Astrocyte (in vitro differentiated cells and primary cell): Measurements from ENCODE around the gene DNAJC17. TPM values are rescaled to one million over a fixed set of nuclear protein-coding genes. Genes with fewer than 3 reads are reported as not detected.
A peak's percentile ranks its signal among the peaks of the same experiment; 100 is the strongest.

Experiments used
- DNase-seq: peaks from one replicate; pipeline ENCODE4 v3.0.0-alpha.2; 2010; ENCODE audit warnings: low read depth
- FAIRE-seq: peaks from 2 replicates; lab custom pipeline; 2011; peaks lifted over from hg19 to GRCh38; lab: Jason Lieb, UNC
- H2AFZ ChIP-seq: 2 replicates; pipeline ENCODE4 v1.6.0; 2012; ENCODE audit warnings: low read depth, low read length, inconsistent platforms
- H3K27ac ChIP-seq: 2 replicates; pipeline ENCODE4 v1.5.1; 2011; ENCODE audit warnings: low read depth, low read length, inconsistent platforms
- H3K27me3 ChIP-seq: 2 replicates; pipeline ENCODE4 v1.6.0; 2011; ENCODE audit warnings: low read length, inconsistent platforms; ENCODE audit not compliant: insufficient read depth
- H3K36me3 ChIP-seq: 2 replicates; pipeline ENCODE4 v1.5.1; 2011; ENCODE audit warnings: low read length, inconsistent platforms; ENCODE audit not compliant: insufficient read depth
- H3K4me1 ChIP-seq: 2 replicates; pipeline ENCODE4 v1.5.1; 2011; ENCODE audit warnings: low read length, inconsistent platforms; ENCODE audit not compliant: insufficient read depth
- H3K4me2 ChIP-seq: 2 replicates; pipeline ENCODE4 v1.6.0; 2012; ENCODE audit warnings: low read length, inconsistent platforms
- H3K4me3 ChIP-seq: 2 replicates; pipeline ENCODE4 v1.5.1; 2011; ENCODE audit warnings: low read depth, mild to moderate bottlenecking, low read length, inconsistent platforms; ENCODE audit not compliant: insufficient read depth
- H3K79me2 ChIP-seq: 2 replicates; pipeline ENCODE4 v1.6.0; 2012; ENCODE audit warnings: mild to moderate bottlenecking, low read length, inconsistent platforms; ENCODE audit not compliant: insufficient read depth
- H3K9ac ChIP-seq: 2 replicates; pipeline ENCODE4 v1.6.0; 2012; ENCODE audit warnings: mild to moderate bottlenecking, low read length, inconsistent platforms
- H3K9me3 ChIP-seq: 2 replicates; pipeline ENCODE4 v1.5.1; 2012; ENCODE audit warnings: low read depth, mild to moderate bottlenecking, low read length, inconsistent platforms; ENCODE audit not compliant: insufficient read depth
- H4K20me1 ChIP-seq: 2 replicates; pipeline ENCODE4 v1.6.0; 2012; ENCODE audit warnings: low read length, inconsistent platforms; ENCODE audit not compliant: insufficient read depth
- H3K27ac Mint-ChIP-seq: one replicate; pipeline ENCODE4 v1.8.0; 2021; ENCODE audit warnings: mild to moderate bottlenecking, mixed read lengths; ENCODE audit not compliant: unreplicated experiment
- H3K27me3 Mint-ChIP-seq: one replicate; pipeline ENCODE4 v1.8.0; 2021; ENCODE audit warnings: low read depth, mixed read lengths; ENCODE audit not compliant: unreplicated experiment
- H3K36me3 Mint-ChIP-seq: one replicate; pipeline ENCODE4 v1.8.0; 2021; ENCODE audit warnings: low read depth, mixed read lengths; ENCODE audit not compliant: unreplicated experiment
- H3K4me1 Mint-ChIP-seq: one replicate; pipeline ENCODE4 v1.8.0; 2021; ENCODE audit warnings: low read depth, mixed read lengths; ENCODE audit not compliant: unreplicated experiment
- H3K4me3 Mint-ChIP-seq: one replicate; pipeline ENCODE4 v1.8.0; 2021; ENCODE audit warnings: mild to moderate bottlenecking, moderate library complexity, mixed read lengths; ENCODE audit not compliant: unreplicated experiment
- H3K9me3 Mint-ChIP-seq: one replicate; pipeline ENCODE4 v1.8.0; 2021; ENCODE audit warnings: mild to moderate bottlenecking, mixed read lengths; ENCODE audit not compliant: unreplicated experiment
- EZH2 ChIP-seq: IDR thresholded peaks from 2 replicates; pipeline ENCODE4 v1.6.1; 2012; ENCODE audit warnings: mild to moderate bottlenecking, low read length, inconsistent platforms; ENCODE audit not compliant: insufficient read depth
- total RNA-seq: library from RNA; stranded (reverse); gene quantifications from 2 replicates; pipeline ENCODE4 v1.2.1, GENCODE V29; 2021
- TF ChIP-seq, protein P1 (sequence below): IDR thresholded peaks from 2 replicates; pipeline ENCODE4 v1.5.1; 2011; ENCODE audit warnings: low read depth, mild to moderate bottlenecking, inconsistent platforms, low read length, moderate library complexity; ENCODE audit not compliant: insufficient read depth

The DNAJC17 gene
- total RNA-seq, 1 donor from 2014 or later = 21.0 TPM

DNA sequence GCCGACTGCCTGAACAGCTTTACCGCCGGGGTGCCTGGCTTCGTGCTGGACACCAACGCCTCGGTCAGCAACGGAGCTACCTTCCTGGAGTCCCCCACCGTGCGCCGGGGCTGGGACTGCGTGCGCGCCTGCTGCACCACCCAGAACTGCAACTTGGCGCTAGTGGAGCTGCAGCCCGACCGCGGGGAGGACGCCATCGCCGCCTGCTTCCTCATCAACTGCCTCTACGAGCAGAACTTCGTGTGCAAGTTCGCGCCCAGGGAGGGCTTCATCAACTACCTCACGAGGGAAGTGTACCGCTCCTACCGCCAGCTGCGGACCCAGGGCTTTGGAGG is 37.4 kb upstream of the DNAJC17 start:
- Histone ChIP-seq H3K27ac (no peak overlapping the region), H3K27me3 (peaks cover 11% of the 10 kb centered on the region), H4K20me1 (no peaks in the 10 kb centered on the region), H3K4me3 (peak overlapping the region; percentile 48), H3K4me2 (peak overlapping the region; percentile 80), H2AFZ (peak overlapping the region; percentile 84), H3K36me3 (no peaks in the 10 kb centered on the region), H3K79me2 (no peaks in the 10 kb centered on the region), H3K9ac (no peak overlapping the region), H3K9me3 (no peaks in the 10 kb centered on the region), H3K4me1 (peaks cover 13% of the 10 kb centered on the region)
- no peaks in the 10 kb centered on the region for H3K9me3 Mint-ChIP-seq
- FAIRE-seq (no peak), DNase-seq (no peak)
- no peak overlapping the region for H3K27ac Mint-ChIP-seq
- H3K27me3 Mint-ChIP-seq = peaks cover 13% of the 10 kb centered on the region
- peaks cover 2% of the 10 kb centered on the region for H3K36me3 Mint-ChIP-seq
- TF ChIP-seq EZH2 = peak; percentile 77
- TF ChIP-seq, protein P1, sequence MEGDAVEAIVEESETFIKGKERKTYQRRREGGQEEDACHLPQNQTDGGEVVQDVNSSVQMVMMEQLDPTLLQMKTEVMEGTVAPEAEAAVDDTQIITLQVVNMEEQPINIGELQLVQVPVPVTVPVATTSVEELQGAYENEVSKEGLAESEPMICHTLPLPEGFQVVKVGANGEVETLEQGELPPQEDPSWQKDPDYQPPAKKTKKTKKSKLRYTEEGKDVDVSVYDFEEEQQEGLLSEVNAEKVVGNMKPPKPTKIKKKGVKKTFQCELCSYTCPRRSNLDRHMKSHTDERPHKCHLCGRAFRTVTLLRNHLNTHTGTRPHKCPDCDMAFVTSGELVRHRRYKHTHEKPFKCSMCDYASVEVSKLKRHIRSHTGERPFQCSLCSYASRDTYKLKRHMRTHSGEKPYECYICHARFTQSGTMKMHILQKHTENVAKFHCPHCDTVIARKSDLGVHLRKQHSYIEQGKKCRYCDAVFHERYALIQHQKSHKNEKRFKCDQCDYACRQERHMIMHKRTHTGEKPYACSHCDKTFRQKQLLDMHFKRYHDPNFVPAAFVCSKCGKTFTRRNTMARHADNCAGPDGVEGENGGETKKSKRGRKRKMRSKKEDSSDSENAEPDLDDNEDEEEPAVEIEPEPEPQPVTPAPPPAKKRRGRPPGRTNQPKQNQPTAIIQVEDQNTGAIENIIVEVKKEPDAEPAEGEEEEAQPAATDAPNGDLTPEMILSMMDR = no peak
- H3K4me3 Mint-ChIP-seq = peak overlapping the region; percentile 82
- peaks cover 32% of the 10 kb centered on the region for H3K4me1 Mint-ChIP-seq

DNA sequence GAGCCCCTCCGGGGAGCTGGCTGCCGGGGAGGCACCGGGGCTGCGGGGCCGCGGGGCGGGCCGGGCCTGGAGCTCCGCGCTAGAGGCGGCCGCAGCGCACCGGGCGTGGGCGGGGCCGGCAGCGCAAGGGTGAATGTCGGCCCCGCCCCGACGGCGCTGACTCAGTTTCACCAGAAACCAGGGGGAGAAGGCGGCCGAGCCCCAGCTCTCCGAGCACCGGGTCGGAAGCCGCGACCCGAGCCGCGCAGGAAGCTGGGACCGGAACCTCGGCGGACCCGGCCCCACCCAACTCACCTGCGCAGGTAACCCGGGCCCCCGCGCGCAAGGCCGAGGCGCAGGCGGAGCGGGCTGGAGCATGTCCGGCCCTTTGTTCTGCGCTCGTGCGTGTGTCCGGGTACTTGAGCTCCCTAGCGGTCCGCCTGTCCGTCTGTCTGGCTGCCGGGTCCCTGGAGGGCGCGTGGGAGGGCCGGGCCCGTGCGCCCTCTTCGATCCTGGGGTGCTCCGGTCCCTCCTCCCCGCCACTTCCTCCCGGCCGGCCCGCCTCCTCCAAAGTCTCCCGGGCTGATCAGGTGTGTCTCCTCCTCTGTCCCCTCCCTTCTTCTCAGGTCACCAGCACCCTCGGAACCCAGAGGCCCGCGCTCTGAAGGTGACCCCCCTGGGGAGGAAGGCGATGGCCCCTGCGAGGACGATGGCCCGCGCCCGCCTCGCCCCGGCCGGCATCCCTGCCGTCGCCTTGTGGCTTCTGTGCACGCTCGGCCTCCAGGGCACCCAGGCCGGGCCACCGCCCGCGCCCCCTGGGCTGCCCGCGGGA is 36.8 kb upstream of the DNAJC17 start, which contains the start of gene SPINT1:
TSS of gene SPINT1 (plus strand) at position 164 of the 811 bp plus-strand sequence. CDS start at position 671, 507 bp downstream.
- Histone ChIP-seq H3K4me2 (peak within 1 kb of the TSS; percentile 80), H3K4me1 (peaks cover 13% of the 10 kb centered on the region), H3K4me3 (peak within 1 kb of the TSS; percentile 48), H3K27ac (no peak within 1 kb of the TSS), H3K9ac (no peak within 1 kb of the TSS), H3K27me3 (peaks cover 11% of the 10 kb centered on the region), H3K79me2 (no peaks in the 10 kb centered on the region), H3K36me3 (no peaks in the 10 kb centered on the region), H4K20me1 (no peaks in the 10 kb centered on the region), H2AFZ (peak within 1 kb of the TSS; percentile 84), H3K9me3 (no peaks in the 10 kb centered on the region)
- DNase-seq (no peak), FAIRE-seq (no peak)
- H3K36me3 Mint-ChIP-seq = peaks cover 2% of the 10 kb centered on the region
- TF ChIP-seq, protein P1 = no peak
- TF ChIP-seq EZH2 = peak; percentile 77
- H3K27ac Mint-ChIP-seq = peak within 1 kb of the TSS; percentile 75
- peak within 1 kb of the TSS; percentile 82 for H3K4me3 Mint-ChIP-seq
- no peaks in the 10 kb centered on the region for H3K9me3 Mint-ChIP-seq
- peaks cover 32% of the 10 kb centered on the region for H3K4me1 Mint-ChIP-seq
- H3K27me3 Mint-ChIP-seq = peaks cover 13% of the 10 kb centered on the region
